Effector memory CD8-positive, alpha-beta T cell (primary cell): ENCODE results near the gene MDGA2.

Source experiments
- ATAC-seq: fragments of 150-1000 bp; cut with Tn5 transposase; replicated peaks from 2 replicates; pipeline ENCODE4 v1.10.0; 2021; ENCODE audit warnings: mild to moderate bottlenecking, moderate library complexity
- DNase-seq, 3 experiments: peaks; one replicate each; pipeline ENCODE4 v3.0.0; 2021
- H3K27ac Mint-ChIP-seq, 2 donors: one replicate each; pipeline ENCODE4 v1.8.0; 2022; ENCODE audit warnings: mild to moderate bottlenecking in 2 of 2, mixed read lengths in 2 of 2, moderate library complexity in 2 of 2
- H3K27me3 Mint-ChIP-seq, 2 donors: one replicate each; pipeline ENCODE4 v1.8.0; 2022; ENCODE audit warnings: mixed read lengths in 2 of 2
- H3K36me3 Mint-ChIP-seq: one replicate; pipeline ENCODE4 v1.8.0; 2022; ENCODE audit warnings: mild to moderate bottlenecking, moderate library complexity, mixed read lengths; ENCODE audit not compliant: insufficient read depth
- H3K4me1 Mint-ChIP-seq, 2 donors: one replicate each; pipeline ENCODE4 v1.8.0; 2022; ENCODE audit warnings: low read depth in 2 of 2, mixed read lengths in 2 of 2
- H3K4me3 Mint-ChIP-seq, 2 donors: one replicate each; pipeline ENCODE4 v1.8.0; 2022; ENCODE audit warnings: mild to moderate bottlenecking in 2 of 2, mixed read lengths in 2 of 2, moderate library complexity in 2 of 2
- H3K9me3 Mint-ChIP-seq, 2 donors: one replicate each; pipeline ENCODE4 v1.8.0; 2022; ENCODE audit warnings: mixed read lengths in 2 of 2

The MDGA2 gene

GRCh38 chr14:47154276-47154797 lies 521.1 kb downstream of the MDGA2 start:
- no peaks in the 10 kb centered on the region for H3K36me3 Mint-ChIP-seq
- no peaks in the 10 kb centered on the region for H3K27me3 Mint-ChIP-seq
- no peak overlapping the region for H3K4me3 Mint-ChIP-seq
- peaks cover 7 to 13% of the 10 kb centered on the region in 2 donors for H3K9me3 Mint-ChIP-seq
- H3K27ac Mint-ChIP-seq = no peak overlapping the region
- DNase-seq (no peak), ATAC-seq (no peak)
- H3K4me1 Mint-ChIP-seq = no peaks in the 10 kb centered on the region

- Mint-ChIP-seq H3K36me3 (no peaks in the 10 kb centered on the region), H3K9me3 (peaks cover 7 to 13% of the 10 kb centered on the region in 2 donors)
- no peak for ATAC-seq
Measured at GRCh38 chr14:47153746-47154145, 521.7 kb downstream of the MDGA2 start.

GRCh38 chr14:47150267-47150666 lies 525.1 kb downstream of the MDGA2 start:
- no peak overlapping the region for H3K4me3 Mint-ChIP-seq
- no peak for ATAC-seq
- no peaks in the 10 kb centered on the region for H3K4me1 Mint-ChIP-seq
- DNase-seq = no peak
- H3K36me3 Mint-ChIP-seq = no peaks in the 10 kb centered on the region
- no peaks in the 10 kb centered on the region for H3K27me3 Mint-ChIP-seq
- H3K9me3 Mint-ChIP-seq = peaks cover 7 to 13% of the 10 kb centered on the region in 2 donors
- H3K27ac Mint-ChIP-seq = no peak overlapping the region

More at GRCh38 chr14:47153746-47154145, 521.7 kb downstream of the MDGA2 start:
- no peaks in the 10 kb centered on the region for H3K27me3 Mint-ChIP-seq
- no peaks in the 10 kb centered on the region for H3K4me1 Mint-ChIP-seq
- H3K4me3 Mint-ChIP-seq = no peak overlapping the region
- H3K27ac Mint-ChIP-seq = no peak overlapping the region
- DNase-seq = no peak

- ATAC-seq (no peak), DNase-seq (no peak)
- no peak overlapping the region for H3K4me3 Mint-ChIP-seq
- no peaks in the 10 kb centered on the region for H3K27me3 Mint-ChIP-seq
- peaks cover 7 to 13% of the 10 kb centered on the region in 2 donors for H3K9me3 Mint-ChIP-seq
- no peaks in the 10 kb centered on the region for H3K36me3 Mint-ChIP-seq
- no peak overlapping the region for H3K27ac Mint-ChIP-seq
- H3K4me1 Mint-ChIP-seq = no peaks in the 10 kb centered on the region
Measured at GRCh38 chr14:47149326-47149725, 526.1 kb downstream of the MDGA2 start.

GRCh38 chr14:47148686-47149085 lies 526.7 kb downstream of the MDGA2 start:
- Mint-ChIP-seq H3K4me1 (no peaks in the 10 kb centered on the region), H3K27me3 (no peaks in the 10 kb centered on the region), H3K4me3 (no peak overlapping the region), H3K36me3 (no peaks in the 10 kb centered on the region), H3K27ac (no peak overlapping the region), H3K9me3 (peaks cover 7 to 10% of the 10 kb centered on the region in 2 donors)
- no peak for DNase-seq
- no peak for ATAC-seq

GRCh38 chr14:47120645-47121044 lies 554.8 kb downstream of the MDGA2 start:
- no peaks in the 10 kb centered on the region for H3K36me3 Mint-ChIP-seq
- no peak for ATAC-seq
- no peak for DNase-seq
- no peaks in the 10 kb centered on the region for H3K27me3 Mint-ChIP-seq
- no peaks in the 10 kb centered on the region for H3K4me1 Mint-ChIP-seq
- H3K4me3 Mint-ChIP-seq = no peak overlapping the region
- H3K27ac Mint-ChIP-seq = no peak overlapping the region
- H3K9me3 Mint-ChIP-seq = peaks cover 6 to 8% of the 10 kb centered on the region in 2 donors

- Mint-ChIP-seq H3K4me3 (no peak overlapping the region), H3K4me1 (no peaks in the 10 kb centered on the region), H3K27ac (no peak overlapping the region), H3K9me3 (peaks cover 9 to 26% of the 10 kb centered on the region in 2 donors), H3K36me3 (no peaks in the 10 kb centered on the region), H3K27me3 (no peaks in the 10 kb centered on the region)
- no peak for DNase-seq
- no peak for ATAC-seq
Measured at GRCh38 chr14:47103771-47104170, 571.6 kb downstream of the MDGA2 start.

- Mint-ChIP-seq H3K27me3 (no peaks in the 10 kb centered on the region), H3K27ac (no peak overlapping the region), H3K9me3 (peaks cover 9 to 22% of the 10 kb centered on the region in 2 donors), H3K36me3 (no peaks in the 10 kb centered on the region), H3K4me3 (no peak overlapping the region), H3K4me1 (no peaks in the 10 kb centered on the region)
- DNase-seq = no peak
- ATAC-seq = no peak
Measured at GRCh38 chr14:47102472-47102871, 572.9 kb downstream of the MDGA2 start.

GRCh38 chr14:47085678-47086077 lies 589.7 kb downstream of the MDGA2 start:
- H3K9me3 Mint-ChIP-seq = peaks cover 0 to 9% of the 10 kb centered on the region in 2 donors
- no peaks in the 10 kb centered on the region for H3K27me3 Mint-ChIP-seq
- ATAC-seq (no peak), DNase-seq (no peak)
- no peak overlapping the region for H3K27ac Mint-ChIP-seq
- no peaks in the 10 kb centered on the region for H3K36me3 Mint-ChIP-seq
- H3K4me3 Mint-ChIP-seq = no peak overlapping the region
- no peaks in the 10 kb centered on the region for H3K4me1 Mint-ChIP-seq

- ATAC-seq (no peak), DNase-seq (no peak)
- no peaks in the 10 kb centered on the region for H3K4me1 Mint-ChIP-seq
- H3K36me3 Mint-ChIP-seq = no peaks in the 10 kb centered on the region
- H3K9me3 Mint-ChIP-seq = peaks cover 10 to 13% of the 10 kb centered on the region in 2 donors
- H3K4me3 Mint-ChIP-seq = no peak overlapping the region
- no peak overlapping the region for H3K27ac Mint-ChIP-seq
- H3K27me3 Mint-ChIP-seq = no peaks in the 10 kb centered on the region
Measured at GRCh38 chr14:47065326-47065725, 610.1 kb downstream of the MDGA2 start.

- Mint-ChIP-seq H3K4me1 (no peaks in the 10 kb centered on the region), H3K4me3 (no peak overlapping the region), H3K9me3 (peaks cover 4 to 6% of the 10 kb centered on the region in 2 donors), H3K27me3 (no peaks in the 10 kb centered on the region), H3K36me3 (no peaks in the 10 kb centered on the region), H3K27ac (no peak overlapping the region)
- no peak for ATAC-seq
- DNase-seq = no peak
Measured at GRCh38 chr14:47060050-47060449, 615.4 kb downstream of the MDGA2 start.

- no peaks in the 10 kb centered on the region for H3K27me3 Mint-ChIP-seq
- H3K4me1 Mint-ChIP-seq = no peaks in the 10 kb centered on the region
- H3K36me3 Mint-ChIP-seq = no peaks in the 10 kb centered on the region
- no peak overlapping the region for H3K27ac Mint-ChIP-seq
- DNase-seq (no peak), ATAC-seq (no peak)
- H3K9me3 Mint-ChIP-seq = peaks cover 8 to 24% of the 10 kb centered on the region in 2 donors
- H3K4me3 Mint-ChIP-seq = no peak overlapping the region
Measured at GRCh38 chr14:47057364-47057763, 618.0 kb downstream of the MDGA2 start.

GRCh38 chr14:47044841-47045240 lies 630.6 kb downstream of the MDGA2 start:
- DNase-seq (no peak), ATAC-seq (no peak)
- H3K36me3 Mint-ChIP-seq = no peaks in the 10 kb centered on the region
- no peaks in the 10 kb centered on the region for H3K27me3 Mint-ChIP-seq
- H3K9me3 Mint-ChIP-seq = peaks cover 6 to 7% of the 10 kb centered on the region in 2 donors
- no peaks in the 10 kb centered on the region for H3K4me1 Mint-ChIP-seq
- H3K4me3 Mint-ChIP-seq = no peak overlapping the region
- H3K27ac Mint-ChIP-seq = no peak overlapping the region

GRCh38 chr14:47040550-47040949 lies 634.9 kb downstream of the MDGA2 start:
- peaks cover 6 to 14% of the 10 kb centered on the region in 2 donors for H3K9me3 Mint-ChIP-seq
- DNase-seq (no peak), ATAC-seq (no peak)
- no peaks in the 10 kb centered on the region for H3K27me3 Mint-ChIP-seq
- no peak overlapping the region for H3K27ac Mint-ChIP-seq
- H3K4me1 Mint-ChIP-seq = no peaks in the 10 kb centered on the region
- H3K4me3 Mint-ChIP-seq = no peak overlapping the region
- H3K36me3 Mint-ChIP-seq = no peaks in the 10 kb centered on the region

GRCh38 chr14:47039336-47039735 lies 636.1 kb downstream of the MDGA2 start:
- no peak for DNase-seq
- Mint-ChIP-seq H3K27ac (no peak overlapping the region), H3K9me3 (peaks cover 6 to 21% of the 10 kb centered on the region in 2 donors), H3K4me3 (no peak overlapping the region), H3K4me1 (no peaks in the 10 kb centered on the region), H3K36me3 (no peaks in the 10 kb centered on the region), H3K27me3 (no peaks in the 10 kb centered on the region)
- no peak for ATAC-seq
